ENCODE data around the gene FRMD3.

DNA sequence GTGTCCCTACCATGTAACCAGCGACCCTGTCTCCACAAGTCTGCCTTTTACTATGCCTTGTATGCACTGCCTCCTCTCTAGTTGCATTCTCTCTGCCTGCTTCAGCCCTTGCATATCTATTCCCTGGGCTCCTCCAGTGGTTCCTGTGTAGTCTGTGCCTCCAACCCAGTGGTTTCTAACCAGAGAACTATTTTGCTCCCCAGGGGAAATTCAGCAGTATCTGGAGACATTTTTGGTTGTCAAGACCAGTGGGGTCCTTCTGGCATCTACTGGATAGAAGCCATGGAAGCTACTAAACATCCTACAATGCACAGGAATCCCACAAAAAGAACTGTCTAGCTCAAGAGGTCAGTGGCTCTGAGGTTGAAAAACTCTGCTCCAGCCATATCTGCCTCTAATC lies 251.2 kb downstream of the FRMD3 start:
- TF ChIP-seq YY1 (IDR thresholded peaks at IDR 0.05; ENCODE audit: low read depth) (no peak), EP300 (IDR thresholded peaks at IDR 0.05; ENCODE audit: borderline replicate concordance) (no peak), TAF1 (IDR thresholded peaks at IDR 0.05; ENCODE audit: low read depth) (no peak)
